Adipocyte (in vitro differentiated cells): ENCODE measurements around the gene RARG.

Experiments
- DNase-seq: peaks from one replicate; pipeline ENCODE4 v3.0.0-alpha.2; 2015; ENCODE audit warnings: low read depth
- H3K27me3 ChIP-seq: replicated peaks from 2 replicates; pipeline ENCODE4 v1.7.0; 2013; ENCODE audit warnings: mild to moderate bottlenecking, low read length, moderate library complexity; ENCODE audit not compliant: control insufficient read depth, insufficient read depth
- H3K36me3 ChIP-seq: 2 replicates; pipeline ENCODE4 v1.7.0; 2013; ENCODE audit warnings: low read length, mild to moderate bottlenecking, moderate library complexity; ENCODE audit not compliant: control insufficient read depth, insufficient read depth, severe bottlenecking
- H3K4me1 ChIP-seq: 2 replicates; pipeline ENCODE4 v1.7.0; 2013; ENCODE audit warnings: mild to moderate bottlenecking, low read length, moderate library complexity; ENCODE audit not compliant: control insufficient read depth, insufficient read depth
- H3K4me3 ChIP-seq: 2 replicates; pipeline ENCODE4 v1.7.0; 2013; ENCODE audit warnings: mild to moderate bottlenecking, low read length, moderate library complexity
- H3K9ac ChIP-seq: 2 replicates; pipeline ENCODE4 v1.7.0; 2013; ENCODE audit warnings: mild to moderate bottlenecking, low read length, moderate library complexity
- H3K9me3 ChIP-seq: 2 replicates; pipeline ENCODE4 v1.7.0; 2013; ENCODE audit warnings: mild to moderate bottlenecking, low read length, moderate library complexity; ENCODE audit not compliant: control insufficient read depth

The RARG gene

DNA sequence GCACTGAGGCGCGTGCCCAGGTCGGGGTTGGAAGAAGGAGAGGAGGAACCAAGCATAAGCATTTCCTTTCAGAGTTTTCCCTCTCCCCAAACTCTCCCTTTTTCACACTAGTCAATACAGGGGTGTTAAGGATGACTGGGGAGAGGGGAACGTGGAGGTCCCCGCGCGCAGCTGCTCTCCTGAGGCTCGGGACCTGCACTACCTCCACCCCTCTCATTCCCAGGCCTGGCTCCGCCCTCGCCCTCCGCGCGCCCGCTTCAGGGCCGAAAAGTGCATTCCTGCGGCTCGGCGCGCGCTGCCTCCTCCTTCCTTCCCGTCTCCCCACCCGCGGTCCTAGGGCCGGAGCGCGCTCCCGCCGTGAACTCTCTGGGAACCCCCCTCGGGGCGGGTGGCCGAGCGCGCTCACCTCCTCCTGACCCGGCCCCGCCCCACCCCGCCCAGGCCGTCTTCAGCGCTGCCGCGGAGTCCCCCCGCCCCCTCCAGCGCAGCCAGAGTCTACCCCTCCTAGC, 11.3 kb downstream of the RARG start:
- peaks cover 49% of the 10 kb centered on the region for H3K4me1 ChIP-seq
- peak; percentile 98 for DNase-seq

DNA sequence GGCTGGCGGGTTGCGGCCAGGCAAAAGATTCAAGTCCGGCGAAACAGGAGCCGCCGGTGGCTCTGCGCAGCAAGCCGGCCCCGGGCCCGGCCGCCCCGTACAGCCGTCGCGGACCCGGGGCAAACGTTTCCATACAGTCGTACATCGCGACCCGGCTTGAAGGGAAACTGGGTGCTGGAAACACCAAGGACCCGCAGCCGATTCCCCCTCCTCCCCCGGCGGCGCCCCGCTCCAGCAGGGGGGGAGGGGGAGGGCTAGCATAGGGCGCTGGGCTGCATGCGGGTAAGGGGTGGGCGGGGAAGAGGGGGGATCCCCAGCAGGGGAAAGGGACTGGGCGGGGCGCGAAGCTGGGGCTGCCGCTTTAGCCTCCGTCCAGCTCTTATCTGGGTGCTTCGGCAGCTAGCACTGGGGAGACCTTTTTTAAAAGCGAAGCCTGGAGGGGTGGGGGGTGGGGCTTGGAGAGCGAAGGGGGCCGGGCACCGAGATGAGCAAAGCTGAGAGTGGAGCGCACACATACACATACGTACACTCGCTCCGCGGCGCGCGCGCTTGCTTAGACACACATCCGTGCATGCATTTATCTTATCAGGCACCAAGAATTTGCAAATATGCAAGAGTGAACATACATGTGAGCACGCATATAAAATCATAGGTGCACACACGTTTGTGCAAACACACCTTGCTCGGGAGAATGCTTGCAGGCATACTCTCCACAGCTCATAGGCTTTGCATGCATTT, 11.9 kb downstream of the RARG start:
- peak overlapping the region; percentile 96 for H3K4me3 ChIP-seq
- peaks cover 2% of the 10 kb centered on the region for H3K36me3 ChIP-seq
- no peaks in the 10 kb centered on the region for H3K27me3 ChIP-seq
- DNase-seq, result peak; percentile 82
- H3K4me1 ChIP-seq, result peaks cover 47% of the 10 kb centered on the region
- peak overlapping the region; percentile 94 for H3K9ac ChIP-seq
- H3K9me3 ChIP-seq, result no peaks in the 10 kb centered on the region

More for the DNA sequence above, 11.3 kb downstream of the RARG start:
- Histone ChIP-seq H3K4me3 (peak overlapping the region; percentile 96), H3K27me3 (no peaks in the 10 kb centered on the region), H3K9ac (peak overlapping the region; percentile 99), H3K9me3 (no peaks in the 10 kb centered on the region), H3K36me3 (no peaks in the 10 kb centered on the region)

DNA sequence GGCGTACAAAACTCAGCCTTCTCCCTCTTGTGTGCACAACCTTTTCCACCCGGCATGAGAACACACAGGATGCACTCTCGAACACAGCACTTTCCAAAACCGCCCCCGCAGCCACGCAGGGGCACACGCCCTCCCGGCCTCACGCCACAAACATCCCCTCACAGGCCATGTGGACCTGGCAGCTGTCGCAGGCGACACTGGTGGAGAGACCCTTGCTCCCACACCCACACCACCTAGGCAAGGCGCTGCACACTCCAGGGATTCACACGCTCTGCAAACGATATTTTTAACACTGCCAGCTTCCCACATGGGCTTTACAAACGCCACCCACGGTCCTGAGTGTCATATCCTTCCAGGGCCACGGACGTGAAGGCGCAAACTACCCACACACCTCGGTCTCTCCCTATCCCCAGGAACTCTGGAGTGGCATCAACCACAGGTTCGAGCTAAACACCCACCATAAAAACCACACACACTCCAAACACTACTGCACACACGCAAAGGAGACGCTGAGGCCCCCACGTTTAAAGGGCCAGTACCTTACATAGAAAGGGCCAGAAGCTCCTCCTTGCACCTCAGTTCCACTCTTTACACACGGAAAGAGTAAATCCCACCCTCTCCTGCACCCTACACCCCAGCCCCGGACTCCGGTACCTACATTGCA, 12.6 kb downstream of the RARG start:
- H3K4me3 ChIP-seq, result peak overlapping the region; percentile 96
- H3K4me1 ChIP-seq, result peaks cover 42% of the 10 kb centered on the region
- DNase-seq, result peak; percentile 65
- peak overlapping the region; percentile 94 for H3K9ac ChIP-seq
- peaks cover 9% of the 10 kb centered on the region for H3K36me3 ChIP-seq
- no peaks in the 10 kb centered on the region for H3K27me3 ChIP-seq
- no peaks in the 10 kb centered on the region for H3K9me3 ChIP-seq

DNA sequence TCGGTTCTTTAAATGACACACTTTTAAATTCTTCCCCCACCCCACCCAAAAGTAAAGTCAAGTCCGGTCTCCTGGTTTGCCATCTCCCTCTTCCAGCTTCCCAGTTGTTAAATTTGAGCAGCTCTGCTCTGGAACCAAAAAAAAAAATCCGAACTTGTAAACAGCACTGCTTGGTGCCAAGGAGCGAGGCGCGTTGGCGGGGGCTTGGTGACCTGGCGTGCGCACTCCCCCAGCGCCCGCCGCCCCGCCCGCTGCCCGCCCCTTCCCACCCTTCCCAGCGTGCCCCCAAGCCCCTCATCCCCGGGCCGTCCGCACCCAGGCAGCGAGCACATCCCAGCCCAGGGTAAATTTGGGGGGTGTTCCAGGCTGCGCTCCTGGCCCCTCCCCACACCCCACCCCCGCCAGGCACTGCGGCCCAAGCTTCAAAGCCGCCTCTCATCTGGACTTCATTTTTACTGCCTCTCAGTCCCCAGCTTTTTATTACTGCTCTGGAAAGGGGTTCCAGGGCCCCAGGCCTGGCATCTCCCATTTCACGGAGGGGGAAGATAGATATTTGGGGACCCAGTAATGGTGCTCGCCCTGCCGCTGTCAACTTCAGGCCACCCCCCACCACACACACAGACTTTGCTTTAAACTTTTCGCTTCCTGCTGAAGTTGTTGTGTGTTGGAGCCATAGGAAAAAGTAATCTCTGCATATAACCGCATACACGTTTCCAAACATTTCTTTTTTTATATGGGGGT, 13.3 kb downstream of the RARG start:
- Histone ChIP-seq H3K27me3 (no peaks in the 10 kb centered on the region), H3K4me1 (peaks cover 35% of the 10 kb centered on the region), H3K9me3 (no peaks in the 10 kb centered on the region), H3K4me3 (peak overlapping the region; percentile 96), H3K36me3 (peaks cover 14% of the 10 kb centered on the region), H3K9ac (peak overlapping the region; percentile 94)
- DNase-seq, result peak; percentile 71

DNA sequence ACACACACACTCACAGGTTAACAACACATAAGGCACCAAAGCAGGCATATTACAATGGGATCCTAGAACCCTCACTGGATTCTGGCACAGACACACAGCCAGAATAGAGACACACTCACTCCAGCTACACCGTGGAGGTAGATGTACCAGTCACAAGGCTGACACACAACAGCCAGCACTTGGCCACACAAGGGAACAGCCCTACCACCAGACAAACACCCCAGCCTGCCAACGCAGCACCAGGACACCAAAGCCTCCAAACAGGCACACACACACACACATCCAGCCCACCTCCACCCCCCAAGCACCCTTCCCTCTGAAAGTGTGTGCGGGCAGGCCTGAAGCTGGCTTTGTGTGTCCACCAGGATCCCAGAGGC, 14.1 kb downstream of the RARG start:
- H3K9me3 ChIP-seq, result no peaks in the 10 kb centered on the region
- no peaks in the 10 kb centered on the region for H3K27me3 ChIP-seq
- H3K4me1 ChIP-seq, result peaks cover 28% of the 10 kb centered on the region
- peak overlapping the region; percentile 74 for H3K4me3 ChIP-seq
- H3K36me3 ChIP-seq, result peaks cover 19% of the 10 kb centered on the region
- peak overlapping the region; percentile 78 for H3K9ac ChIP-seq
- DNase-seq, result peak; percentile 40

DNA sequence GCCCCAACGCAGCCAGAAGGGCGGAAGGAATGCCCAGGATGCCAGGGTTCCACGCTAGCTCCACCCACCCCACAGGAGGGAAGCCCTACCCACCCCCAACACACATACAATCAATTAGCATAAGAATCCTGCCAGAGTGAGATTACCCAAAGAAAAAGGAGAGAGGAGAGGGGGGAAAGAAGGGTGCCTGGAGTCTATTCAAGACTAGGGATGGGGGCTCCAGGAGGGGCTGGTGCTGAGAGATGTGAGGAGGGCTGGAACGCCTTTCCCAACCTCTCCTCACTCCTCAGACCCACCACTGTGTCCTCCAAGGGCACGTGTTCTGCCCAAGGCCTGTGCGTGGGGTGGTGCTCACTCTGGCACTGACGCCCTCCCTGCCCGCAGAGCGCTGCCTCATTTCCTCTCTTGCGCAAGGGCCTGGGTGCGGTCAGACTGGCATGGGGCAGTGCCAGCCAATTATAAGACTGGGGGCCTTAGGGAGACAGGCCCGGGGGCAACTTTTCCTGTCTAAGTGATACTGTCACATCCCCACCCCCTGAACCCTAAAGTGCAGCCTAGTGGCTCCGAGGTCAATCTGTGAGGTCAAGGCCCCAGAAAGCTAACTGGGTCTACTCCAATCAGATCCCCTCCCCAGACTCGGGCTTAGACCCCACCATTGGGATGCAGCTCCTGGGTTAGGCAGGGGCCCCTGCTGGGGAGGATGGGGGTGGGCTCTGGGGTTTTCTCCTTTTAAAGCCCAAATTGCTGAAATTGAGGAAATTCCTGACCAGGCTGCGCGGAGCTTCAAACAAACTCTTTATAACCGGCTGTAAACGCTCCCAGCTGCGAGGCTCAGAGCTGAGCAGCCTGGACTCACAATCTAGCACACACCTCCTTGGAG, 14.7 kb downstream of the RARG start:
- no peaks in the 10 kb centered on the region for H3K27me3 ChIP-seq
- H3K4me1 ChIP-seq, result peaks cover 22% of the 10 kb centered on the region
- H3K9me3 ChIP-seq, result no peaks in the 10 kb centered on the region
- H3K9ac ChIP-seq, result peak overlapping the region; percentile 78
- peaks cover 25% of the 10 kb centered on the region for H3K36me3 ChIP-seq
- peak; percentile 72 for DNase-seq
- H3K4me3 ChIP-seq, result peak overlapping the region; percentile 74

DNA sequence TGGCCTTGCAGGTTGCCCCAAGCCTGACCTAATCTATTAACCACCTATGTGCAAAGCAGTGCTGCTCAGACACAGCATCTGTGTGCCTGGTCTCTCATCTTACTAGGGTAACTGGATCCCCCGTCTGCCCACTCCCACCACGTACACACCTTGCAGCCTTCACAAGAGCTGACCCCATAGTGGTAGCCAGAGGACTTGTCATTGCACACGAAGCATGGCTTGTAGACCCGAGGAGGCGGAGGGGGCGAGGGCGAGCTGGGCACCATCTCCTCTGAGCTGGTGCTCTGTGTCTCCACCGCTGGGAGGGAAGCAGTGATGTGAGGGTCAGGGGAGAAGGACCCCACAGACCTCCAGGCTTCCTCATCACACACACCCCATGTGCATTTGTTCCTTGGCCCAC, 16.5 kb downstream of the RARG start:
- H3K9me3 ChIP-seq, result no peaks in the 10 kb centered on the region
- H3K27me3 ChIP-seq, result no peaks in the 10 kb centered on the region
- H3K4me3 ChIP-seq, result no peak overlapping the region
- H3K9ac ChIP-seq, result no peak overlapping the region
- DNase-seq, result no peak
- H3K36me3 ChIP-seq, result peaks cover 43% of the 10 kb centered on the region
- peaks cover 20% of the 10 kb centered on the region for H3K4me1 ChIP-seq

DNA sequence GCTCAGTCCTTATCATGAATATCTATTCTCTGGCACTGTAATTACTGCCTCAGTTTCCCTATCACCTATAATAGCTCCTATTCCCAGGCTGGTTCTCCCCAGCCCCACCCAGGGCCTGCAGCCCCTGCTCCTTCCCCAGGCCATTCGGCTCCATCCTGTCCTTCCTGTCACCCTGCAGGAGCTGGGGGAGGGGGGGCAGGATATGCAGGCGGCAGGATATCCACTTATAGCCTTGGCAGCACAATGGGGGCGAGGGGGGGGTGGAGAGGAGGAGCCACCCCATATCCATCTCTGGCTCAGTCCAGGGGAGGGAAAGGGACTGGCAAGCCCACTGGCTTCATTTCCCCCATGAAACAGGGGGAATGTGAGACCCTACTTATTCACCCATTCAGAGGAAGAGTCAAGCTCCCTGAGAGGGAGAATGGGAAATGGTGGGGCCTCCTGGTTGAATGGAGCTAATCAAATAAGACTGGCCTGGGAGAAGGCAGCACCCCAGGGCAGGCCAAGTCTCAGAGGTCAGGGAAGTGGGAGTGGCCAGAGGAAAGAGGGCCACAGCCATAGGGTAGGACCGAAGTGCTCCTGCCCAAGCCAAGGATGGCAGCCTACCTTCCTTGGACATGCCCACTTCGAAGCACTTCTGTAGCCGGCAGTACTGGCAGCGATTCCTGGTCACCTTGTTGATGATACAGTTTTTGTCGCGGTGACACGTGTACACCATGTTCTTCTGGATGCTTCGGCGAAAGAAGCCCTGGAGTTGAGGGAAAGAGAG, 17.1 kb downstream of the RARG start:
- H3K27me3 ChIP-seq, result no peaks in the 10 kb centered on the region
- no peak for DNase-seq
- peaks cover 43% of the 10 kb centered on the region for H3K36me3 ChIP-seq
- no peaks in the 10 kb centered on the region for H3K9me3 ChIP-seq
- peaks cover 20% of the 10 kb centered on the region for H3K4me1 ChIP-seq
- no peak overlapping the region for H3K9ac ChIP-seq
- no peak overlapping the region for H3K4me3 ChIP-seq

DNA sequence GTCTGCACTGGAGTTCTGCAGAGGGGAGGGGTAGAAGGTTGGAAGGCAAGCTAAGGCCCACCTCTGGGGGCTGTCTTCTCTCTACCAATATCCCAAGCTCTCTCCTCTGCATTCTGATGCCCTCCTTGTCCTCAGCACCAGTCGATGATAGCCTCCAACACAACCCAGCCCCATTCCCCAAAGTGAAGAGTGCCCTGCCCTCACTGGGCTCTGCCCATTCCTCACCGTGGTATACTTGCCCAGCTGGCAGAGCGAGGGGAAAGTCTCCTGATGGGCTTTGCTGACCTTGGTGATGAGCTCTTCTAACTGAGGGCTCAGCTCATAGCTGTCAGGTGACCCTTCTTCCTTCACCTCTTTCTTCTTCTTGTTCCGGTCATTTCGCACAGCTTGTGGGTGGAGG, 17.8 kb downstream of the RARG start:
- DNase-seq, result no peak
- no peak overlapping the region for H3K9ac ChIP-seq
- peaks cover 43% of the 10 kb centered on the region for H3K36me3 ChIP-seq
- peaks cover 21% of the 10 kb centered on the region for H3K4me1 ChIP-seq
- H3K4me3 ChIP-seq, result no peak overlapping the region
- H3K9me3 ChIP-seq, result no peaks in the 10 kb centered on the region
- no peaks in the 10 kb centered on the region for H3K27me3 ChIP-seq

DNA sequence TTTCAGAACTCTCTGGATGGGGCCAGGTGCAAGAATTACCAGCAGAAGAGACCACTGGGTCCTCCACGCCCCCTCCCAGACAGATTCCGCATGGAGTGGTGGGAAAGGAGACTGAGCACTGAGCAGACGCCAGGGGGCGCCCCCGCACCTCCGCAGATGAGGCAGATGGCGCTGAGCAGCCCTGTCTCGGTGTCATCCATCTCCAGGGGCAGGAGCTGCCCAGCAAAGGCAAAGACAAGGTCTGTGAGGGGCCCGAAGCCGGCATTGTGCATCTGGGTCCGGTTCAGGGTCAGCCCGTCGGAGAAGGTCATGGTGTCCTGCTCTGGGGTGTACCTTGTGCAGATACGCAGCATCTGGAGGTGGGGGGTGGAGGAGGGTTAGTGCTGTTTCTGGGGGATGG, 18.7 kb downstream of the RARG start:
- H3K9me3 ChIP-seq, result no peaks in the 10 kb centered on the region
- H3K4me3 ChIP-seq, result no peak overlapping the region
- H3K9ac ChIP-seq, result peak overlapping the region; percentile 23
- H3K36me3 ChIP-seq, result peaks cover 43% of the 10 kb centered on the region
- no peaks in the 10 kb centered on the region for H3K27me3 ChIP-seq
- H3K4me1 ChIP-seq, result peaks cover 28% of the 10 kb centered on the region
- peak; percentile 87 for DNase-seq
